CD4-positive, alpha-beta T cell treated with Interleukin-2 at 100 ng/mL for 4 hours (primary cell): ENCODE measurements around the gene ZDHHC24.
A peak's percentile ranks its signal among the peaks of the same experiment; 100 is the strongest.
"Not testable (repeated sequence)": the region's sequence is repeated elsewhere in the genome, so short reads cannot be mapped to it uniquely, and the experiment has no call there.

ENCODE experiments used
- DNase-seq: peaks from one replicate; pipeline ENCODE4 v3.0.0-alpha.2; 2020; ENCODE audit warnings: low spot score

Gene ZDHHC24

GRCh38 chr11:66544952-66545351 lies 896 bp downstream of the ZDHHC24 start:
- DNase-seq, result not testable (repeated sequence)

- DNase-seq, result peak; percentile 63
Observed at GRCh38 chr11:66543263-66544107, 2.4 kb downstream of the ZDHHC24 start.

DNA sequence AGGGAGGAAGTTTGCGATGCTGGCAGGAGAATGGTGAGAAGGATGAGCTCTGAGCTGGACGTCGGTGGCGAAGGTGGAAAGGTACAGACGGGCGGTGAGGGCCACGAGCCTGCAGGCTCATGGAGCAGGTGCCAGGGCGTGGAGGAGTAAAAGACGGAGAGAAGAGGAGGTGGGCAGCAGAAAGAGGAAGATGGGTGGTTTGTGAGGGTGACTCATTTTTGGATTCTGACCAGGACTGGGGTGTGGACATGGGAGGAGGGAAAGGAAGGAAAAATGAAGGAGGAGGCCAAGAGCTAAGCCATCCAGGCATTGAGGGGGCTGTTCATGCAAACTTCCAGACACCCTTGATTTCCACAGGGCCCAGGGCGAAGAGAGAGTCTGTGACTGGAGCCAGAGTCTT lies 3.5 kb downstream of the ZDHHC24 start:
- DNase-seq, result no peak

GRCh38 chr11:66541892-66542291 lies 4.0 kb downstream of the ZDHHC24 start:
- DNase-seq, result no peak

GRCh38 chr11:66540598-66540997 lies 5.2 kb downstream of the ZDHHC24 start:
- not testable (repeated sequence) for DNase-seq

- DNase-seq, result no peak
Observed at GRCh38 chr11:66539870-66540213, 6.0 kb downstream of the ZDHHC24 start.

GRCh38 chr11:66539170-66539869 lies 6.5 kb downstream of the ZDHHC24 start:
- no peak for DNase-seq

GRCh38 chr11:66532784-66533183 lies 13.1 kb downstream of the ZDHHC24 start:
- DNase-seq, result no peak

GRCh38 chr11:66531841-66532240 lies 14.0 kb downstream of the ZDHHC24 start:
- DNase-seq, result no peak

- DNase-seq, result no peak
Observed at GRCh38 chr11:66530927-66531709, 14.7 kb downstream of the ZDHHC24 start.

DNA sequence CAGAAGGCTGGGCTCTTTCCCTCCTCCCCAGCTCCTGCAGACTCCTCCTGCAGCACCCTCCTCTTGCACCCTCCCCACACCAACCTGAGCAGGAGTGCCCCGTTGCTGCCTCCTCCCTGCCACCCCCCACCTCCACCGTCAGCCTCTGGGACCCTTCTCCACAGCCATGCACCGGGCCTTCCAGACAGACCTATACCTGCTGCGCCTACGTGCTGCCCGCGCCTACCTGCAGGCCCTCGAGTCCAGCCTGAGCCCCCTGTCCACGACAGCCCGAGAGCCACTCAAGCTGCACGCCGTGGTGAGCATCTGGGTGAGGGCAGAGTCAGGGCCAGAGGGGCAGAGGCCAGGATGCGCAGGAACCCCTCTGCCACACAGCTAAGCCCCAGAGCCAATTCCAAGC lies 16.2 kb downstream of the ZDHHC24 start:
- DNase-seq, result no peak

DNA sequence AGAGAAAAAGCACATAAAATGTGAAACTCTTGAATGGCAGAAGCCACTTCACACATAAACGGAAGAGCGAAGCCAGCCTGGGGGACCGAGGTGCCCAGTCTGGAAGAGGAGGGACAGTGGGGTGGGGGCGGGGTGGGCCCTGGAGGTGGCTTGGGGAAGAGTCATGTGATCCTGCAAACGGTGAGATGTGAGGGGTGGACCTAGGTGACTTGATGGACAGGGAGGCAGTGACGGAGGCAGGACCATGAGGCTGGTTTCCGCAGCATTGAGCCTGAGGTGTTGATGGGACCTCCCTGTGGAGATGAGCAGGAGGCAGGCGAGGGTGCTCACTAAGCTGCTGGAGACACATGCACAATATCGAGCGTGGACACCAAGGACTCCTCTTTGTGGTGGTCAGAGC lies 16.8 kb downstream of the ZDHHC24 start:
- no peak for DNase-seq

- no peak for DNase-seq
Observed at GRCh38 chr11:66524304-66525040, 21.4 kb downstream of the ZDHHC24 start.

GRCh38 chr11:66523611-66524010 lies 22.2 kb downstream of the ZDHHC24 start:
- DNase-seq, result no peak

DNA sequence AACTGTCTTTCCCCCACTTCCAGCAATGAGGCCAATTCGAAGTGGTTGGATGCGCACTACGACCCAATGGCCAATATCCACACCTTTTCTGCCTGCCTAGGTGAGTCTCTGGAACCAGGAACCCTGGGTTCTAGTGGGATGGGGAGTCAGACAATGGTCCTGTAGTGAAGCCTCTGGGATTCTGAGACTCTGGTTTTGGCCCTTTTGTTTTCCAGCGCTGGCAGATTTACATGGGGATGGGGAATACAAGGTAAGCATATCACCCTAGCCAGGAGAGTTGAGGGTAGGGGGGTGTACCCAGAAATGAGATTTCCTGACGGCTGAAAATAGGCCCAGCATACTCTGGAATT lies 34.9 kb downstream of the ZDHHC24 start:
- no peak for DNase-seq

GRCh38 chr11:66510271-66510989 lies 35.4 kb downstream of the ZDHHC24 start, which contains the start of gene BBS1:
Gene BBS1 (plus strand): TSS chr11:66510635. CDS start chr11:66510660, 25 bp downstream.
- peak; percentile 83 for DNase-seq

DNA sequence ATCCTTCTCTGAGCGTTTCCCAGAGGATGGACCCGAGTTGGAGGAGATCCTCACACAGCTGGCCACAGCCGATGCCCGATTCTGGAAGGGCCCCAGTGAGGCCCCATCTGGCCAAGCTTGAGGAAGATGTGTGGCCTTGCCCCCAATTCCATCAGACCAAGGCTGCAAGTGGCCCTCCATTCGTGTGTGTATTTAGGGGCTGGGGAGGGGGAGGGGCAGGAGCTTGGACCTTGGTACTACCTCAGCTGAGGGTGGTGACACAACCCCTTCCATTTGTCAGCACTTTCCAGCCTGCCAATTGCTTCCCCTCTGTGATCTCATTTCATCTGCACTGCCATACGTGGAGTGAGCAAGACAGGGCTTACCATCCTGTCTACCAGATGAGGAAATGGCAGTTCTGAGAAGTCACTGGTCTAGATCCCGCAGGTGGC lies 36.7 kb downstream of the ZDHHC24 start:
- no peak for DNase-seq

- DNase-seq, result no peak
Observed at GRCh38 chr11:66505276-66505816, 40.5 kb downstream of the ZDHHC24 start.

- DNase-seq, result no peak
Observed at GRCh38 chr11:66498506-66498905, 47.3 kb downstream of the ZDHHC24 start.

DNA sequence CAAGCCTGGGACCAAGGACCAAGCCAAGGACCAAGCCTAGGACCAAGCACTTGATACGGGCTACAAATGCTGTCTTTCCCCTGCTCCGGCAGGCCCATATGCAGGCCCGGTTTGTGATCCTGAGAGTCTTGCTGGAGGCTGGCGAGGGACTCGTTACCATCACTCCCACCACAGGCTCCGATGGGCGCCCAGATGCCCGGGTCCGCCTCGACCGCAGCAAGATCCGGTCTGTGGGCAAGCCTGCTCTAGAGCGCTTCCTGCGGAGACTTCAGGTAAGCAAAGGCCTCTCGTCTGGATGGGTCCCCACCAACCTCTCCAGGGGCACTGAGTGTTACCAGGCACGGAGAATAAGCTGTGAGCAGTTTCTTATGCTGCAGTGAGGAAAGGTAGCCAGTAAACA lies 48.6 kb downstream of the ZDHHC24 start:
- no peak for DNase-seq

- no peak for DNase-seq
Observed at GRCh38 chr11:66495401-66495854, 50.4 kb downstream of the ZDHHC24 start.
